GM11168 (cell line): ENCODE data around the gene TP53TG3E.
"Not testable (repeated sequence)": the region's sequence is repeated elsewhere in the genome, so short reads cannot be mapped to it uniquely, and the experiment has no call there.

Experiments used
- in situ Hi-C: fragments of 300-500 bp; cut with MboI; formaldehyde crosslinking; loops from one replicate; pipeline ENCODE4 v1.12.0; 2022; ENCODE audit warnings: low sequenced_read_pairs; ENCODE audit not compliant: unreplicated experiment

The TP53TG3E gene

GRCh38 chr16:33304006-33304405 is at the start of gene TP53TG3E:
TSS of gene TP53TG3E (plus strand) at chr16:33304306. CDS start at chr16:33304374, 68 bp downstream.
- in situ Hi-C loops: not testable (repeated sequence)

DNA sequence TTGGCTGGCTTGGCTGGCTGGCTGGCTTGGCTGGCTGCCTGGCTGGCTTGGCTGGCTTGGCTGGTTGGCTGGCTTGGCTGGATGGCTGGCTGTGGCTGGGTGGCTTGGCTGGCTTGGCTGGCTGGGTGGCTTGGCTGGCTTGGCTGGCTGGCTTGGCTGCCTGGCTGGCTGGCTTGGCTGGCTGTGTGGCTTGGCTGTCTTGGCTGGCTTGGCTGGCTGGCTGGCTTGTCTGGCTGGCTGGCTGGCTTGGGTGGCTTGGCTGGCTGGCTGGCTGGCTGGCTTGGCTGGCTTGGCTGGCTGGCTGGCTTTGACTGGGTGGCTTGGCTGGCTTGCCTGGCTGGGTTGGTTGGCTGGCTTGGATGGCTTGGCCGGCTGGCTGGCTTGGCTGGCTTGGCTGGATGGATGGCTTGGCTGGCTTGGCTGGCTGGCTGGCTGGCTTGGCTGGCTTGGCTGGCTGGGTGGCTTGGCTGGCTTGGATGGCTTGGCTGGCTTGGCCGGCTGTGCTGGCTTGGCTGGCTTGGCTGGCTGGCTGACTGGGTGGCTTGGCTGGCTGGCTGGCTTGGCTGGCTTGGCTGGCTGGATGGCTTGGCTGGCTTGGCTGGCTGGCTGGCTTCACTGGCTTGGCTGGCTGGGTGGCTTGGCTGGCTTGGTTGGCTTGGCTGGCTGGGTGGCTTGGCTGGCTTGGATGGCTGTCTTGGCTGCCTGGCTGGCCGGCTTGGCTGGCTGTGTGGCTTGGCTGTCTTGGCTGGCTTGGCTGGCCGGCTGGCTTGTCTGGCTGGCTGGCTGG is 32.3 kb downstream of the TP53TG3E start:
- in situ Hi-C loops: loop anchor here (5.0 kb wide), 1 partner anchor 156 kb away; no protein-coding TSS in a partner anchor

GRCh38 chr16:33337627-33338542 is 33.8 kb downstream of the TP53TG3E start:
- in situ Hi-C loops: loop anchor here (5.0 kb wide), 1 partner anchor 154 kb away; no protein-coding TSS in a partner anchor

GRCh38 chr16:33338543-33338951 is 34.4 kb downstream of the TP53TG3E start:
- in situ Hi-C loops: loop anchor here (5.0 kb wide), 1 partner anchor 154 kb away; no protein-coding TSS in a partner anchor

DNA sequence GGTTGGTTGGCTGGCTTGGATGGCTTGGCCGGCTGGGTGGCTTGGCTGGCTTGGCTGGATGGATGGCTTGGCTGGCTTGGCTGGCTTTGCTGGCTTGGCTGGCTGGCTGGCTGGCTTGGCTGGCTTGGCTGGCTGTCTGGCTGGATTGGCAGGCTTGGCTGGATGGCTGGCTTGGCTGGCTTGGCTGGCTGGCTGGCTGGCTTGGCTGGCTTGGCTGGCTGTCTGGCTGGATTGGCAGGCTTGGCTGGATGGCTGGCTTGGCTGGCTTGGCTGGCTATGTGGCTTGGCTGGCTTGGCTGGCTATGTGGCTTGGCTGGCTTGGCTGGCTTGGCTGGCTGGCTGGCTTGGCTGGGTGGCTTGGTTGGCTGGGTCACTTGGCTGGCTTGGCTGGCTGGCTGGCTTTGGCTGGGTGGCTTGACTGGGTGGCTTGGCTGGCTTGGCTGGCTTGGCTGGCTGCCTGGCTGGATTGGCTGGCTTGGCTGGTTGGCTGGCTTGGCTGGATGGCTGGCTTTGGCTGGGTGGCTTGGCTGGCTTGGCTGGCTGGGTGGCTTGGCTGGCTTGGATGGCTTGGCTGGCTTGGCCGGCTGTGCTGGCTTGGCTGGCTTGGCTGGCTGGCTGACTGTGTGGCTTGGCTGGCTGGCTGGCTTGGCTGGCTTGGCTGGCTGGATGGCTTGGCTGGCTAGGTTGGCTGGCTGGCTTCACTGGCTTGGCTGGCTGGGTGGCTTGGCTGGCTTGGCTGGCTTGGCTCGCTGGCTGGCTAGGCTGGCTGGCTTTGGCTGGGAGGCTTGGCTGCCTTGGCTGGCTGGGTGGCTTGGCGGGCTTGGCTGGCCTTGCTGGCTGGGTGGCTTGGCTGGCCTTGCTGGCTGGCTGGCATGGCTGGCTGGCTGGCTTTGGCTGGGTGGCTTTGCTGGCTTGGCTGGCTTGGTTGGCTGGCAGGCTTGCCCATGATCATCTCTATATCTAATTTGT is 35.3 kb downstream of the TP53TG3E start:
- in situ Hi-C loops: loop anchor here (5.0 kb wide), 1 partner anchor 153 kb away; no protein-coding TSS in a partner anchor
